Panc1 (cell line): Measurements from ENCODE around the gene MRTFA. TPM values are rescaled to one million over a fixed set of nuclear protein-coding genes. Genes with fewer than 3 reads are reported as not detected.
A peak's percentile ranks its signal among the peaks of the same experiment; 100 is the strongest.

Experiments
- ATAC-seq: fragments of 200-7000 bp; cut with Tn5 transposase; 2 replicates; pipeline ENCODE4 v1.9.1; 2020; ENCODE audit warnings: mild to moderate bottlenecking, moderate library complexity
- BruUV-seq: library from RNA; stranded (reverse); fragments of 400-500 nt; replicated peaks from 2 replicates; lab custom pipeline; 2021; lab: Mats Ljungman, UMichigan
- CTCF ChIA-PET: fragments of 300-600 bp; sonication (Branson Sonifier 250); formaldehyde crosslinking; loops from one replicate; lab custom pipeline; 2022; ENCODE audit warnings: antibody characterized with exemption; lab: Charles Lee
- POLR2A ChIA-PET: fragments of 300-600 bp; sonication (Branson Sonifier 250); formaldehyde crosslinking; loops from one replicate; lab custom pipeline; 2022; ENCODE audit warnings: antibody characterized with exemption; lab: Charles Lee
- DNase-seq: peaks from one replicate; pipeline ENCODE4 v3.0.0-alpha.2; 2010; ENCODE audit warnings: low read depth, low spot score
- H3K27ac ChIP-seq: 2 replicates; pipeline ENCODE4 v1.5.1; 2011; ENCODE audit warnings: mild to moderate bottlenecking, low read length, inconsistent platforms
- H3K27me3 ChIP-seq: fragments of 200-500 bp; sonication (Bioruptor generic); 2 replicates; pipeline ENCODE4 v1.6.0; 2014; ENCODE audit warnings: low read length, inconsistent platforms; ENCODE audit not compliant: control insufficient read depth, insufficient read depth
- H3K36me3 ChIP-seq: fragments of 200-500 bp; sonication (Bioruptor generic); 2 replicates; pipeline ENCODE4 v1.5.1; 2014; ENCODE audit warnings: inconsistent platforms, mild to moderate bottlenecking, low read length, moderate library complexity; ENCODE audit not compliant: control insufficient read depth, insufficient read depth
- H3K4me1 ChIP-seq: 2 replicates; pipeline ENCODE4 v1.5.1; 2011; ENCODE audit warnings: inconsistent platforms, mild to moderate bottlenecking, low read length, moderate library complexity; ENCODE audit not compliant: control insufficient read depth, insufficient read depth
- H3K4me3 ChIP-seq, 2 experiments: 2 replicates each; pipeline ENCODE4 v1.5.1; 2011 to 2012; ENCODE audit warnings: low read depth in 2 of 2, low read length in 2 of 2, mild to moderate bottlenecking in 2 of 2, inconsistent platforms in 1 of 2, moderate library complexity in 1 of 2
- H3K9me3 ChIP-seq: fragments of 200-500 bp; sonication (Bioruptor generic); 2 replicates; pipeline ENCODE4 v1.5.1; 2014; ENCODE audit warnings: low read depth, mild to moderate bottlenecking, inconsistent platforms, low read length, moderate library complexity; ENCODE audit not compliant: control insufficient read depth, insufficient read depth
- POLR2AphosphoS5 ChIP-seq: IDR thresholded peaks from 2 replicates; pipeline ENCODE4 v1.6.1; 2012; ENCODE audit warnings: mild to moderate bottlenecking, low read depth, low read length, moderate library complexity
- SIN3A ChIP-seq: IDR thresholded peaks from 2 replicates; pipeline ENCODE4 v1.6.1; 2012; ENCODE audit warnings: low read depth, mild to moderate bottlenecking, low read length, moderate library complexity, borderline replicate concordance; ENCODE audit not compliant: insufficient read depth
- TCF7L2 ChIP-seq: IDR thresholded peaks from 2 replicates; pipeline ENCODE4 v1.6.1; 2011; ENCODE audit warnings: mild to moderate bottlenecking, low read depth, low read length, inconsistent platforms
- in situ Hi-C: cut with HindIII; loops from 2 replicates; pipeline ENCODE4 v1.10.0; 2016; ENCODE audit warnings: low sequenced_read_pairs, low pct_unique_long_range_greater_than_20kb
- intact Hi-C: fragments of 100-400 bp; cut with micrococcal nuclease; formaldehyde crosslinking; loops from one replicate; pipeline ENCODE4 v1.10.0; 2022; ENCODE audit not compliant: unreplicated experiment
- total RNA-seq: library from RNA; stranded (reverse); gene quantifications from one replicate; pipeline ENCODE4 v1.2.1, GENCODE V29; 2021; ENCODE audit not compliant: unreplicated experiment
- TF ChIP-seq, protein P1 (sequence below): fragments of 450-650 bp; IDR thresholded peaks from 2 replicates; pipeline ENCODE4 v1.5.1; 2017; ENCODE audit warnings: mild to moderate bottlenecking
- TF ChIP-seq, protein P2 (sequence below), 2 experiments: IDR thresholded peaks; 2 replicates each; pipeline ENCODE4 v1.6.1; 2011 to 2012; ENCODE audit warnings: low read depth in 2 of 2, control low read depth in 1 of 2, low read length in 1 of 2, mild to moderate bottlenecking in 1 of 2, moderate library complexity in 1 of 2; ENCODE audit not compliant: insufficient read depth in 1 of 2

The MRTFA gene
- total RNA-seq, 1 experiment from 2014 or later, result 62.1 TPM

DNA sequence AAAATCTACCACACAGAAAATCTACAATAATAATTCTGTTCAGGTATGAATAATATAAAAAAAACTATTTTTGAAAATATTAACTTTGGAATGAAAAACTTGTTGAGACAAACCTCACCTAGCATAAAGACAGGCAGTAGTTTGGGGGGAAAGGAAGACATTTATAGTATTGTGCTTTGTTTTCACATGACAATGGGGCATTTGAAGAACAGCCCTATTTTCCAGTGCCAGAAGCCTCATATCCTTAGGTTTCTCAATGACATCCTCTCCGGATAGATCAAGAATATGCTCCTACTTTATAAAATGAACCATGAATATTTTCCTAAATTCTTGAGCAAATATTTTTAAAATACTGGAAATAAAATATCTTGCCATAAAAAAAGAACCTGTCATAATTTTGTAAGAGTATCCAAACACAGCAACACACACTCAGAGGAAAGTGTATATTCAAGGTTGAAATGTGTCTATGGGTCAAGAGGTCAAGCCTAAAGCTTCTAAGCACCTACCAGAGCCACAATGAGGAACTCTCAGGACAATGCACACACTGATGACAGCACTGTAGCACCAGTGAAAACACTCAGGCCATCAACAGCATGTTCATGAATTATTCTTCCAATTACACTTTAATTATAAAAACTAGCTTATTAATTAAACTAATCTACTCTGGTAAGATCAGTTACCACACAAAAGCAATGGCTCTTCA, 68.7 kb downstream of the MRTFA start:
- no TSS peak for BruUV-seq
- no peak for ATAC-seq
- in situ Hi-C loops, result no loop called here
- H3K4me3 ChIP-seq, result no peak overlapping the region
- CTCF ChIA-PET, result no interaction called here
- POLR2A ChIA-PET, result no interaction called here
- 0 out of 2 replicates have a peak overlapping the region, but pooled peaks have one; percentile 10 for H3K27ac ChIP-seq
- H3K36me3 ChIP-seq, result no peaks in the 10 kb centered on the region
- peaks cover 14% of the 10 kb centered on the region; the same call in 1 of the 2 replicates for H3K4me1 ChIP-seq
- intact Hi-C loops, result no loop called here
- TF ChIP-seq, protein P1, sequence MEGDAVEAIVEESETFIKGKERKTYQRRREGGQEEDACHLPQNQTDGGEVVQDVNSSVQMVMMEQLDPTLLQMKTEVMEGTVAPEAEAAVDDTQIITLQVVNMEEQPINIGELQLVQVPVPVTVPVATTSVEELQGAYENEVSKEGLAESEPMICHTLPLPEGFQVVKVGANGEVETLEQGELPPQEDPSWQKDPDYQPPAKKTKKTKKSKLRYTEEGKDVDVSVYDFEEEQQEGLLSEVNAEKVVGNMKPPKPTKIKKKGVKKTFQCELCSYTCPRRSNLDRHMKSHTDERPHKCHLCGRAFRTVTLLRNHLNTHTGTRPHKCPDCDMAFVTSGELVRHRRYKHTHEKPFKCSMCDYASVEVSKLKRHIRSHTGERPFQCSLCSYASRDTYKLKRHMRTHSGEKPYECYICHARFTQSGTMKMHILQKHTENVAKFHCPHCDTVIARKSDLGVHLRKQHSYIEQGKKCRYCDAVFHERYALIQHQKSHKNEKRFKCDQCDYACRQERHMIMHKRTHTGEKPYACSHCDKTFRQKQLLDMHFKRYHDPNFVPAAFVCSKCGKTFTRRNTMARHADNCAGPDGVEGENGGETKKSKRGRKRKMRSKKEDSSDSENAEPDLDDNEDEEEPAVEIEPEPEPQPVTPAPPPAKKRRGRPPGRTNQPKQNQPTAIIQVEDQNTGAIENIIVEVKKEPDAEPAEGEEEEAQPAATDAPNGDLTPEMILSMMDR, result no peak
- TF ChIP-seq SIN3A (no peak), POLR2AphosphoS5 (no peak), TCF7L2 (no peak)
- TF ChIP-seq, protein P2, sequence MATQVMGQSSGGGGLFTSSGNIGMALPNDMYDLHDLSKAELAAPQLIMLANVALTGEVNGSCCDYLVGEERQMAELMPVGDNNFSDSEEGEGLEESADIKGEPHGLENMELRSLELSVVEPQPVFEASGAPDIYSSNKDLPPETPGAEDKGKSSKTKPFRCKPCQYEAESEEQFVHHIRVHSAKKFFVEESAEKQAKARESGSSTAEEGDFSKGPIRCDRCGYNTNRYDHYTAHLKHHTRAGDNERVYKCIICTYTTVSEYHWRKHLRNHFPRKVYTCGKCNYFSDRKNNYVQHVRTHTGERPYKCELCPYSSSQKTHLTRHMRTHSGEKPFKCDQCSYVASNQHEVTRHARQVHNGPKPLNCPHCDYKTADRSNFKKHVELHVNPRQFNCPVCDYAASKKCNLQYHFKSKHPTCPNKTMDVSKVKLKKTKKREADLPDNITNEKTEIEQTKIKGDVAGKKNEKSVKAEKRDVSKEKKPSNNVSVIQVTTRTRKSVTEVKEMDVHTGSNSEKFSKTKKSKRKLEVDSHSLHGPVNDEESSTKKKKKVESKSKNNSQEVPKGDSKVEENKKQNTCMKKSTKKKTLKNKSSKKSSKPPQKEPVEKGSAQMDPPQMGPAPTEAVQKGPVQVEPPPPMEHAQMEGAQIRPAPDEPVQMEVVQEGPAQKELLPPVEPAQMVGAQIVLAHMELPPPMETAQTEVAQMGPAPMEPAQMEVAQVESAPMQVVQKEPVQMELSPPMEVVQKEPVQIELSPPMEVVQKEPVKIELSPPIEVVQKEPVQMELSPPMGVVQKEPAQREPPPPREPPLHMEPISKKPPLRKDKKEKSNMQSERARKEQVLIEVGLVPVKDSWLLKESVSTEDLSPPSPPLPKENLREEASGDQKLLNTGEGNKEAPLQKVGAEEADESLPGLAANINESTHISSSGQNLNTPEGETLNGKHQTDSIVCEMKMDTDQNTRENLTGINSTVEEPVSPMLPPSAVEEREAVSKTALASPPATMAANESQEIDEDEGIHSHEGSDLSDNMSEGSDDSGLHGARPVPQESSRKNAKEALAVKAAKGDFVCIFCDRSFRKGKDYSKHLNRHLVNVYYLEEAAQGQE (IDR thresholded peaks at IDR 0.05; ENCODE audit: insufficient read depth in 1 of 2, low read depth in 2 of 2, low read length in 1 of 2), result no peak
- no peak for DNase-seq
- H3K27me3 ChIP-seq, result no peaks in the 10 kb centered on the region
- no peaks in the 10 kb centered on the region; the same call in 1 of the 2 replicates for H3K9me3 ChIP-seq

DNA sequence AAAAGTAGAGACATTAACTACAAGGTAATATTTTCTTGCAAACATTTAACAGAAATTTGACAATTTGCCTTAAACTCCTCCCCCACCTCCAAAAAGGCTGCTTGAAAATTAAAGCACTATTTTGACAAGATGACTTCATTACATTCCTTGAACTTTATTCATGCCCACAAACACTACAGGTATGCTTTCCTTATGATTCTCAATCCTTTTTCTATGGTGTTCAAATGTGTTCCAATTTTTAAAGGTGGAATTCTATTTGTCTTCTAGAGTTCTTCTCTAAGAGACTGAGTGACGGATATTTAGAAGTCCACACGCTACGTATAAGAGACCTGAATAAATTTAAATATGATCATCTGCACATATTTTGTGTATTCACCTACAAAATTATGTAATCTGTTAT, 69.4 kb downstream of the MRTFA start:
- DNase-seq (peak; percentile 10), ATAC-seq (no peak)
- CTCF ChIA-PET, result no interaction called here
- no TSS peak for BruUV-seq
- no peaks in the 10 kb centered on the region; the same call in 1 of the 2 replicates for H3K9me3 ChIP-seq
- H3K27me3 ChIP-seq, result no peaks in the 10 kb centered on the region
- in situ Hi-C loops, result no loop called here
- H3K27ac ChIP-seq, result 0 out of 2 replicates have a peak overlapping the region, but pooled peaks have one; percentile 10
- TF ChIP-seq SIN3A (no peak), POLR2AphosphoS5 (no peak), TCF7L2 (no peak)
- TF ChIP-seq, protein P1, result no peak
- TF ChIP-seq, protein P2 (IDR thresholded peaks at IDR 0.05; ENCODE audit: insufficient read depth in 1 of 2, low read depth in 2 of 2, low read length in 1 of 2), result no peak
- no peaks in the 10 kb centered on the region for H3K36me3 ChIP-seq
- POLR2A ChIA-PET, result no interaction called here
- H3K4me1 ChIP-seq, result peaks cover 14% of the 10 kb centered on the region; the same call in 1 of the 2 replicates
- intact Hi-C loops, result no loop called here
- no peak overlapping the region for H3K4me3 ChIP-seq
